Endometrial microvascular endothelial cells (primary cell): ENCODE results near the gene EDN1. TPM values are rescaled to one million over a fixed set of nuclear protein-coding genes. Genes with fewer than 3 reads are reported as not detected.

Experiments used
- in situ Hi-C: cut with HindIII; loops from 2 replicates; pipeline ENCODE4 v1.10.0; 2017; ENCODE audit warnings: low sequenced_read_pairs, low pct_unique_long_range_greater_than_20kb; ENCODE audit errors: inconsistent ontology term
- total RNA-seq: library from RNA; depleted of rRNA; stranded (reverse); fragments of >200 nt; gene quantifications from one replicate; pipeline ENCODE4 v1.2.3, GENCODE V29; 2015; ENCODE audit errors: inconsistent ontology term

The EDN1 gene
- total RNA-seq, 1 donor from 2014 or later: 108 TPM

DNA sequence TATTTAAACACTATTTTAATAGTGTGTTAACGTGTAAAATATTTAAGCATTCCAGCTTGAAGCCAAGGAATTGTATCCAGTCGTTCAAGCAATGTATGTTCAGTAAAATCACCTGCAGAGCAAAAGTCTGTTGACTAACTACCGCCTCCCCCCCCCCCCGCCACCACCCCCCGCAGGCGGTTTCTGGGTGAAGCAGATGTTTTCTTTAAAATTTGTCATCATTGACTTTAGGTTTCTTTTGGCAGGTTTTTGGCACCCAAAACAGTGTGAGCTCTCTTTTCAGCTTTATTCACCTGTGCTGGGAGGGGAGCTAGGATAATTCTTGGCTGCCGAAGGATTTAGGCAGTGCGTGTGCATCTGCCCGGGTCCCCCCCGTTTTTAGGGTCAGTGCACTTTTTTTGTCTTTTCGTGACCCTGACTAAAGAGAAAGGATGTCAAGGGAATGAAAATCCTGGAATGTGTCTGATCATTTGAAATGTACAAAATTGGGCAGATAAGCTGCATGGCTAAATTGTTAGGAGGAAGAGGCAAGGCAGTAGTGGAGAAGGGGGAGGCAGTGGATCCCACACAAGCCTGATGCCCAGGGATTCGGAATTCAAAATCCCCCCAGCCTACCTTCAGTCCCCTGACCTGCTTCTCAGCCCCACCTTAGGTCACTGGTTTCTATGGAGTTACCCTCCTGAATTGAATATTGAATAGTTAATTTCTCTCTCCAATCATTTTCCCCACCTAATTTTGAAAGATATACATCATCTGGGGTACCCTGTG is 1.1 kb downstream of the EDN1 start:
- in situ Hi-C loops: loop anchor here (10.0 to 25.0 kb wide), 3 partner anchors 194 to 679 kb away; partner anchors contain the start of gene HIVEP1

- in situ Hi-C loops: loop anchor here (10.0 to 25.0 kb wide), 3 partner anchors 193 to 680 kb away; partner anchors contain the start of gene HIVEP1
Observed at GRCh38 chr6:12291839-12292604, 1.9 kb downstream of the EDN1 start.

- in situ Hi-C loops: loop anchor here (10.0 to 25.0 kb wide), 3 partner anchors 191 to 681 kb away; partner anchors contain the start of gene HIVEP1
Observed at GRCh38 chr6:12293235-12293930, 3.2 kb downstream of the EDN1 start.

GRCh38 chr6:12293931-12294807 is 4.0 kb downstream of the EDN1 start:
- in situ Hi-C loops: loop anchor here (10.0 to 25.0 kb wide), 3 partner anchors 191 to 682 kb away; partner anchors contain the start of gene HIVEP1

GRCh38 chr6:12294851-12295536 is 4.8 kb downstream of the EDN1 start:
- in situ Hi-C loops: loop anchor here (5.0 to 25.0 kb wide), 5 partner anchors 190 to 683 kb away; partner anchors contain the start of gene HIVEP1

- in situ Hi-C loops: loop anchor here (5.0 to 25.0 kb wide), 5 partner anchors 189 to 683 kb away; partner anchors contain the start of gene HIVEP1
Observed at GRCh38 chr6:12295558-12296254, 5.5 kb downstream of the EDN1 start.

DNA sequence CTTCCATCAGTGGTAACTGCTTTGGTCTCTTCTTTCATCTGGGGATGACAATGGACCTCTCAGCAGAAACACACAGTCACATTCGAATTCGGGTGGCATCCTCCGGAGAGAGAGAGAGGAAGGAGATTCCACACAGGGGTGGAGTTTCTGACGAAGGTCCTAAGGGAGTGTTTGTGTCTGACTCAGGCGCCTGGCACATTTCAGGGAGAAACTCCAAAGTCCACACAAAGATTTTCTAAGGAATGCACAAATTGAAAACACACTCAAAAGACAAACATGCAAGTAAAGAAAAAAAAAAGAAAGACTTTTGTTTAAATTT is 6.1 kb downstream of the EDN1 start:
- in situ Hi-C loops: loop anchor here (5.0 to 25.0 kb wide), 5 partner anchors 189 to 684 kb away; partner anchors contain the start of gene HIVEP1

DNA sequence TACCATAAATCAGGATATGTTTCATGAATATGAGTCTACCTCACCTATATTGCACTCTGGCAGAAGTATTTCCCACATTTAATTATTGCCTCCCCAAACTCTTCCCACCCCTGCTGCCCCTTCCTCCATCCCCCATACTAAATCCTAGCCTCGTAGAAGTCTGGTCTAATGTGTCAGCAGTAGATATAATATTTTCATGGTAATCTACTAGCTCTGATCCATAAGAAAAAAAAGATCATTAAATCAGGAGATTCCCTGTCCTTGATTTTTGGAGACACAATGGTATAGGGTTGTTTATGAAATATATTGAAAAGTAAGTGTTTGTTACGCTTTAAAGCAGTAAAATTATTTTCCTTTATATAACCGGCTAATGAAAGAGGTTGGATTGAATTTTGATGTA is 6.4 kb downstream of the EDN1 start:
- in situ Hi-C loops: loop anchor here (5.0 to 25.0 kb wide), 5 partner anchors 188 to 684 kb away; partner anchors contain the start of gene HIVEP1

- in situ Hi-C loops: loop anchor here (5.0 to 25.0 kb wide), 5 partner anchors 187 to 685 kb away; partner anchors contain the start of gene HIVEP1
Observed at GRCh38 chr6:12297363-12298016, 7.3 kb downstream of the EDN1 start.

DNA sequence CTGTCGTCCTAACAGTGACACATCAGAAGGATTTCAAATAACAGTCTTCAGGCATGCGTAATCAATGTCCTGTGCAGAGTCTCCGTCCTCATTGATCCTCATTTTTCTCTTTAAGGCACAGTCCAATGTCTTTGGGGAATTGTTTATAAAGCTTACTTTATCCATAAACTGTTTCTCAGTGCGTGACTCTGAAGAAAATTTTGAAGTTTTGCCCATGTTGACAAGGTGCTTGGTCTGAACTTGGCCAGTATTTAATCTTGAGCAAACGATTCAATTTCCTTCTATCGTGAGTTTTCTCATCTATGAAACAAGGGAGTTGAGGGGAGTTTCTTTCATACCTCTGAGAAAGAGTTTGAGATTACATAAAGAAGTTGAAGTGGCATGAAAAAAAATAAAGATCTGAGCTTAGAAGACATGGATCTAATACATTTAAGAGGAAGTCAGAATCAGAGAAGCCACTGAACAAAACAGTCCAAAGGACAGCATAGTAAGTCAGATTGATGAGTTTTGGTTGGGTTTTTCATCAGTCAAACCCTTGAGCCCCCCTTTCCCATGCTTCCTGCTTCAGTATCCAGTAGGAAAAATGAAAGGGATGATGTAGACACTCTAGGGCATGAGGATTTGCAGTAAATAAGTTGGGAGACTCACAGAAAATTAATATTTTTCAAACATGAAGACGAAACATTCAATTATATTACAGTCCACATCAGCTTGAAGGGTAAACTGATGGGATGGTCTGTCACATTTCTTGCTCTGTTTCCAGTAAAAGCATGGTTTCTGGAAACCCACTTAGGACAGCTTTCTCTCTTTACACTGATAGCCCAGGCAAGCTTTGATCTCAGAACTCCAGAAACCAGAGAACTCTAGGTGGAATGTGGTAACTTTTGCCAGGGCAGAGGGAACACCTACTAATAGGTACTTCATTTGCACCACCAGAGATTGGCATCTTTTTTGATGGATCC is 8.1 kb downstream of the EDN1 start:
- in situ Hi-C loops: loop anchor here (5.0 to 25.0 kb wide), 5 partner anchors 187 to 686 kb away; partner anchors contain the start of gene HIVEP1

GRCh38 chr6:12298995-12299394 is 8.8 kb downstream of the EDN1 start:
- in situ Hi-C loops: loop anchor here (5.0 to 25.0 kb wide), 5 partner anchors 186 to 687 kb away; partner anchors contain the start of gene HIVEP1

DNA sequence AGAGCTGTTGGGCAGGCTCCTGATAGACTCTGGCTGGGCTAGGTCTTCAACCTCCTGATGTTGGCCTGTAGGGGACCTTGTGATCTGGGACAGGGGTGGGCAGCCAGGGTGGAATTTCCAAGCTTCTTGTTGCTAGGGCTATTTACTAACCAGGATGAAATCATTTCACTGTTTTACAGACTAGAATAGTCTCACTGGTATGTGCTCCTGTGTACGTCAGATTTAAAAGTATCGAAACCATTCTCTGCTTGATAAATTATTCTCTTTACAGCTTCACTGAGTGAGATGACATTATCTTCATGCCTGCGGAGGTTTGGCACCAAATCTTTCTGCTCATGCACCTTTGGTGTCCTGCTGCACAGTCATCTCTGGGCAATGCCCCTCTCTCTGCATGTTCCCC is 10.9 kb downstream of the EDN1 start:
- in situ Hi-C loops: no loop called here

- in situ Hi-C loops: no loop called here
Observed at GRCh38 chr6:12304487-12304886, 14.3 kb downstream of the EDN1 start.

DNA sequence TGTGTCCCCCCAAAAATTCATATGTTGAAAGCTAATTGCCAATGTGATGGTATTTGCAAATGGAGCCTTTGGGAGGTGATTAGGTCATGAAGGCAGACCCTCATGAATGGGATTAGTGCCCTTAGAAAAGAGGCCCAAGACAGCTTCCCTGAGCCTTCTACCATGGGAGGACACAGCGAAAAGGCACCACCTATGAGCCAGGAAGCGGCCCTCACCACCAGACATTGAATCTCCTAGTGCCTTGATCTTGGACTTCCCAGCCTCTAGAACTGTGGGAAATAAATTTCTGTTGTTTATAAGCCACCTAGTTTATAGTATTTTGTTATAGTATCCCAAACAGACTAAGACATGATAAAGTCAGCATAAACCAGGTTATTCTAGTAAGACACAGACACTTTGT is 18.9 kb downstream of the EDN1 start:
- in situ Hi-C loops: no loop called here

DNA sequence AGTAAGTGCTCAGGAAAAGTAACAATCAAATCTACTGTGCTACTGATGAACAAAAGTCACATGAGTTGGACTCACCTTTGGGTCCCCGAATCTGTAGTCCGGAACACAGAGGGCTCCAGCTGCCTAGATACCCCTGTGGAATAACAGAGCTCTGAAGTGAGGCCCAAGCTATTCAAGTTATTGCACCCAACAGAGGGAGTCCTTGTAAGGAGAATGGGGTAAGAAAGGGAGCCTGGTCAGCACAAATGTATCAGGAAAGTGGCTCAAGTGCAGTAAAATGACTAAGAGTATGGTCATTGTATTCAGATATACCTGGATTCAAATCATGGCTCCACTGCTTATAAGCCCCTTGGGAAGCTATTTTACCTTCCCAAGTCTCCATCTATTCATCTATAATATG is 20.9 kb downstream of the EDN1 start:
- in situ Hi-C loops: no loop called here
